NCI-H1436 treated with DMSO at 0.1 percent for 48 hours (cell line): Measurements from ENCODE around the gene C9orf40.

Source experiments
- DNase-seq: peaks from one replicate; lab custom pipeline; 2025; lab: John Stamatoyannopoulos, UW

Gene C9orf40

GRCh38 chr9:74952201-74953151 lies at the start of gene C9orf40:
Gene C9orf40 (minus strand): TSS chr9:74952912. CDS start chr9:74952611, 301 bp downstream.
- peak; percentile 48 for DNase-seq

GRCh38 chr9:75001719-75002421 lies 49.2 kb upstream of the C9orf40 start:
- no peak for DNase-seq

GRCh38 chr9:75000835-75001234 lies 48.1 kb upstream of the C9orf40 start:
- DNase-seq = no peak

- DNase-seq = no peak
These were observed 32.3 kb upstream of the C9orf40 start for GRCh38 chr9:74985041-74985440.

GRCh38 chr9:74983709-74984108 lies 31.0 kb upstream of the C9orf40 start:
- DNase-seq = no peak

GRCh38 chr9:74979844-74980243 lies 27.1 kb upstream of the C9orf40 start:
- no peak for DNase-seq

GRCh38 chr9:74977287-74977686 lies 24.6 kb upstream of the C9orf40 start:
- no peak for DNase-seq

GRCh38 chr9:74975538-74975937 lies 22.8 kb upstream of the C9orf40 start:
- DNase-seq = no peak

- DNase-seq = no peak
These were observed 21.8 kb upstream of the C9orf40 start for GRCh38 chr9:74974558-74974957.

GRCh38 chr9:74973714-74974113 lies 21.0 kb upstream of the C9orf40 start:
- DNase-seq = no peak

- DNase-seq = no peak
These were observed 10.3 kb upstream of the C9orf40 start for GRCh38 chr9:74963056-74963455.

- DNase-seq = no peak
These were observed 8.8 kb upstream of the C9orf40 start for GRCh38 chr9:74961496-74961895.

- DNase-seq = no peak
These were observed 7.8 kb upstream of the C9orf40 start for GRCh38 chr9:74960561-74960960.

- DNase-seq = no peak
These were observed 5.9 kb upstream of the C9orf40 start for GRCh38 chr9:74958587-74958986.

GRCh38 chr9:74953235-74953751 lies 581 bp upstream of the C9orf40 start:
- no peak for DNase-seq

GRCh38 chr9:74951725-74952151 lies 974 bp downstream of the C9orf40 start:
- no peak for DNase-seq

GRCh38 chr9:74951107-74951720 lies 1.5 kb downstream of the C9orf40 start:
- DNase-seq = no peak

GRCh38 chr9:74949859-74950855 lies 2.6 kb downstream of the C9orf40 start:
- DNase-seq = no peak

- DNase-seq = no peak
These were observed 3.8 kb downstream of the C9orf40 start for GRCh38 chr9:74948937-74949336.

GRCh38 chr9:74946686-74947085 lies 6.0 kb downstream of the C9orf40 start:
- DNase-seq = no peak

- DNase-seq = no peak
These were observed 9.9 kb downstream of the C9orf40 start for GRCh38 chr9:74942801-74943200.
